ENCODE measurements around the gene MACIR.

MACIR gene

DNA sequence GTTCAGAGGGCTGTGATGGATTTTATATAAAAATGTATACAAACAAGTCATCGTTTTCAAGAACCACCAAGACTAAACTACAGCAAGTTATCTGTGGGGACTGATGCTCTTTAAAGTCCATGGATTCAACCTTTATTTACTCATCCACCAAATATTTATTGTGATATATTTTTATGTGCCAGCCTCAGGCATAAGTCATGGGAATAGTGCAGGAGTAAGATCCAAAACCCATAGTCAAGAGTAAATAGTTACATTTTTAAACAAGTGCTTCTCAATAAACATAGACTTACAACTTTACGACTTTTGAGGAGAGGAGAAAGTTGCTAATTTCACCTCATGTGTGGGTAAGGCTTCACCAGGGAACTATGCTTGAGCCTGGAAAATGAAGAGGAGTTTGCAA is 24.6 kb downstream of the MACIR start:
- in situ Hi-C loops (cut with MboI; ENCODE audit: low sequenced_read_pairs, unreplicated experiment) = no loop called here
- TF ChIP-seq, protein P1, sequence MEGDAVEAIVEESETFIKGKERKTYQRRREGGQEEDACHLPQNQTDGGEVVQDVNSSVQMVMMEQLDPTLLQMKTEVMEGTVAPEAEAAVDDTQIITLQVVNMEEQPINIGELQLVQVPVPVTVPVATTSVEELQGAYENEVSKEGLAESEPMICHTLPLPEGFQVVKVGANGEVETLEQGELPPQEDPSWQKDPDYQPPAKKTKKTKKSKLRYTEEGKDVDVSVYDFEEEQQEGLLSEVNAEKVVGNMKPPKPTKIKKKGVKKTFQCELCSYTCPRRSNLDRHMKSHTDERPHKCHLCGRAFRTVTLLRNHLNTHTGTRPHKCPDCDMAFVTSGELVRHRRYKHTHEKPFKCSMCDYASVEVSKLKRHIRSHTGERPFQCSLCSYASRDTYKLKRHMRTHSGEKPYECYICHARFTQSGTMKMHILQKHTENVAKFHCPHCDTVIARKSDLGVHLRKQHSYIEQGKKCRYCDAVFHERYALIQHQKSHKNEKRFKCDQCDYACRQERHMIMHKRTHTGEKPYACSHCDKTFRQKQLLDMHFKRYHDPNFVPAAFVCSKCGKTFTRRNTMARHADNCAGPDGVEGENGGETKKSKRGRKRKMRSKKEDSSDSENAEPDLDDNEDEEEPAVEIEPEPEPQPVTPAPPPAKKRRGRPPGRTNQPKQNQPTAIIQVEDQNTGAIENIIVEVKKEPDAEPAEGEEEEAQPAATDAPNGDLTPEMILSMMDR (IDR thresholded peaks at IDR 0.05; ENCODE audit: borderline replicate concordance, control extremely low read depth, extremely low read depth, insufficient read depth, missing control alignments) = no peak
- DNase-seq (ENCODE audit: low spot score) = no peak

GRCh38 chr5:103283869-103284268 is 25.3 kb downstream of the MACIR start:
- in situ Hi-C loops (cut with MboI; ENCODE audit: low sequenced_read_pairs, unreplicated experiment) = no loop called here
- TF ChIP-seq, protein P1 (IDR thresholded peaks at IDR 0.05; ENCODE audit: borderline replicate concordance, control extremely low read depth, extremely low read depth, insufficient read depth, missing control alignments) = no peak
- DNase-seq (ENCODE audit: low spot score) = no peak

- DNase-seq (ENCODE audit: low spot score) = no peak
- TF ChIP-seq, protein P1 (IDR thresholded peaks at IDR 0.05; ENCODE audit: borderline replicate concordance, control extremely low read depth, extremely low read depth, insufficient read depth, missing control alignments) = no peak
- in situ Hi-C loops (cut with MboI; ENCODE audit: low sequenced_read_pairs, unreplicated experiment) = no loop called here
Observed at GRCh38 chr5:103286622-103287021, 28.1 kb downstream of the MACIR start.

- in situ Hi-C loops (cut with MboI; ENCODE audit: low sequenced_read_pairs, unreplicated experiment) = no loop called here
- no peak for DNase-seq (ENCODE audit: low spot score)
- TF ChIP-seq, protein P1 (IDR thresholded peaks at IDR 0.05; ENCODE audit: borderline replicate concordance, control extremely low read depth, extremely low read depth, insufficient read depth, missing control alignments) = no peak
Observed at GRCh38 chr5:103289024-103289423, 30.5 kb downstream of the MACIR start.

GRCh38 chr5:103290846-103291245 is 32.3 kb downstream of the MACIR start:
- no peak for DNase-seq (ENCODE audit: low spot score)
- TF ChIP-seq, protein P1 (IDR thresholded peaks at IDR 0.05; ENCODE audit: borderline replicate concordance, control extremely low read depth, extremely low read depth, insufficient read depth, missing control alignments) = no peak
- in situ Hi-C loops (cut with MboI; ENCODE audit: low sequenced_read_pairs, unreplicated experiment) = no loop called here

DNA sequence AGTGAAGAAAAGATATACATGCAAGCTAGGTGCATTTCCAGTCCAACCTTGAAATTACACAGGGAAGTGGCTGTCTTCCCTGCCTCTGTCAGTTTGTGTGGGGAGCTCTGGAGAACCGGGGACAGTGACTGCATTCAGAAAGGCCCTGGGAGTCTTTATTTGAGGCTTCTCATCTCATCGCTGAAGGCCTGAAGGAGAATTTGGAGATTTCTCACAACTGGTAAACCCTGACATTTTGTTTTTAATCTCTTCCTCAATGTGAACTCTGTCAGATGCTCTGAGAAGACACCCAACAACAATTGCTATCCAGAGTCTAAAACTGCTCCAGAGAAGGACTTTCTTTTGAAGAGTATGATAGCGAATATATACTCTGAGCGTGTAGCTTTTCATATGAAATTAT is 33.0 kb downstream of the MACIR start:
- no peak for DNase-seq (ENCODE audit: low spot score)
- in situ Hi-C loops (cut with MboI; ENCODE audit: low sequenced_read_pairs, unreplicated experiment) = no loop called here
- TF ChIP-seq, protein P1 (IDR thresholded peaks at IDR 0.05; ENCODE audit: borderline replicate concordance, control extremely low read depth, extremely low read depth, insufficient read depth, missing control alignments) = no peak

- DNase-seq (ENCODE audit: low spot score) = no peak
- TF ChIP-seq, protein P1 (IDR thresholded peaks at IDR 0.05; ENCODE audit: borderline replicate concordance, control extremely low read depth, extremely low read depth, insufficient read depth, missing control alignments) = no peak
- in situ Hi-C loops (cut with MboI; ENCODE audit: low sequenced_read_pairs, unreplicated experiment) = no loop called here
Observed at GRCh38 chr5:103293099-103293498, 34.5 kb downstream of the MACIR start.

Measured in GM13976 (cell line).